Measurements from ENCODE around the gene RTN4RL1. TPM values are rescaled to one million over a fixed set of nuclear protein-coding genes. Genes with fewer than 3 reads are reported as not detected.
A peak's percentile ranks its signal among the peaks of the same experiment; 100 is the strongest.

Gene RTN4RL1
- total and polyA plus RNA-seq, 11 donors, result 1.7 to 4.9 (median 2.7) TPM

DNA sequence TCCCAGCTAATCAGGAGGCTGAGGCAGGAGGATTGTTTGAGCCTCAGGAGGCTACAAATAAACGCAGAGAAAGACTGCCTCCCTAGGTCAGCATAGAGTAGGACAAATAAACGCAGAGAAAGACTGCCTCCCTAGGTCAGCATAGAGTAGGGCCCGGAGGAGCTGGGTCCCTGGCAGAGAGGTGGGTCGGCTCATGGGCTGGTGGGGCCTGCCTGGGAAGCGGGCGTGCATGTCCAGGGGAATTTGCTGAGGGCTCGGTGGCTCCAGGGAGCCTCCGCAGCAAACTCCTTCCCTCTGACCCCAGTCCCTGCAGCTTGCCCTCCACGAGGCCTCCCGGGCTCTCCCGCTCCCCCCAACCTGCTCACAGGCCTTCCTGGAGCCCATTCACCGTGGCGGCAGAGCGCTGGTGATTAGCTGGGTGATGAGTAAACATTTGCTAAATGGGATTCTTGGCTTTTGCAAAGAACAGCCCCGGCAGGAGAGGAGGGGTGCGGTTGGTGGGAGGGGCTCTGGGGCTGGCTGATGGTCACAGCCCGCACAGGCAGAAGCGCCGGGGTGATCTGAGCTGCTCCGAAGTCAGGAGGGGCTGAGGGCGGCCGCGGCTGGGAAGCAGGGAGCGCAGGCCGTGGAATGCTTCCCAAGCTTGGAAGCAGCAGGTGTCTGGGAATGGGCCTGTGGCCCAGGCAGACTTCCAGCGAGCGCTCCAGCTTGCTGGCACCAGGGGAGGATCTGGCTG lies 93.1 kb downstream of the RTN4RL1 start:
- no peak overlapping the region for H3K4me3 ChIP-seq
- H3K27me3 ChIP-seq, result no peaks in the 10 kb centered on the region

DNA sequence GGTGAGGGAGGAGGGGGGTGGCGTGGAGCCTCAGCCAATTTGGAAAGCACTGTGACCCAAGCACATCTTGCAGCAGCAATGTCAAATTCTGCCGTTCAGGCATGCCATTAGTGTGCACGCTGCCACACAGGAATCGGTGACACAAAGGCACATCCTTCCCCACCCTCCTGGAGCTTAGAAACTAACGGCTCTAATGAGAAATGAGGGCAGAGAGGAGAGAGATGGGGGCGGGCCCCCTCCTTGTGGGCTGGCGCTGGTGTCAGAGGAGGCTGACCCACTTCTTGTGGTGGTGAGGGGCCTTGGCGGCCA lies 94.8 kb downstream of the RTN4RL1 start:
- Histone ChIP-seq H3K36me3 (no peaks in the 10 kb centered on the region), H3K4me1 (peaks cover 0 to 28% (median 3%) of the 10 kb centered on the region in 12 donors), H3K27ac (no peak overlapping the region), H3K9me3 (no peaks in the 10 kb centered on the region), H3K27me3 (no peaks in the 10 kb centered on the region), H3K4me3 (no peak overlapping the region)
- intact Hi-C loops (cut with DNase I), result no loop called here
- WGBS, 4 donors, result 51 to 67% (median 53%) methylated on average over 7 to 8 of the region's 8 CpGs
- ATAC-seq, result no peak
- DNase-seq, result no peak
- TF ChIP-seq, protein P1, sequence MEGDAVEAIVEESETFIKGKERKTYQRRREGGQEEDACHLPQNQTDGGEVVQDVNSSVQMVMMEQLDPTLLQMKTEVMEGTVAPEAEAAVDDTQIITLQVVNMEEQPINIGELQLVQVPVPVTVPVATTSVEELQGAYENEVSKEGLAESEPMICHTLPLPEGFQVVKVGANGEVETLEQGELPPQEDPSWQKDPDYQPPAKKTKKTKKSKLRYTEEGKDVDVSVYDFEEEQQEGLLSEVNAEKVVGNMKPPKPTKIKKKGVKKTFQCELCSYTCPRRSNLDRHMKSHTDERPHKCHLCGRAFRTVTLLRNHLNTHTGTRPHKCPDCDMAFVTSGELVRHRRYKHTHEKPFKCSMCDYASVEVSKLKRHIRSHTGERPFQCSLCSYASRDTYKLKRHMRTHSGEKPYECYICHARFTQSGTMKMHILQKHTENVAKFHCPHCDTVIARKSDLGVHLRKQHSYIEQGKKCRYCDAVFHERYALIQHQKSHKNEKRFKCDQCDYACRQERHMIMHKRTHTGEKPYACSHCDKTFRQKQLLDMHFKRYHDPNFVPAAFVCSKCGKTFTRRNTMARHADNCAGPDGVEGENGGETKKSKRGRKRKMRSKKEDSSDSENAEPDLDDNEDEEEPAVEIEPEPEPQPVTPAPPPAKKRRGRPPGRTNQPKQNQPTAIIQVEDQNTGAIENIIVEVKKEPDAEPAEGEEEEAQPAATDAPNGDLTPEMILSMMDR (IDR thresholded peaks at IDR 0.05), result no peak
- TF ChIP-seq POLR2A (IDR thresholded peaks at IDR 0.05), result no peak

More for the DNA sequence above, 93.1 kb downstream of the RTN4RL1 start:
- ATAC-seq (peak; percentile 7 to 47 (median 39)), DNase-seq (peak in 4 of 5 donors; percentile 35 to 74 (median 52))
- Histone ChIP-seq H3K4me1 (peaks cover 0 to 28% (median 3%) of the 10 kb centered on the region in 12 donors), H3K36me3 (peaks cover 0 to 4% (median 0%) of the 10 kb centered on the region in 9 donors), H3K9me3 (no peaks in the 10 kb centered on the region), H3K27ac (peak overlapping the region in 6 of 12 donors; percentile 22 to 64 (median 58))
- no peak for TF ChIP-seq POLR2A (IDR thresholded peaks at IDR 0.05)
- TF ChIP-seq, protein P1 (IDR thresholded peaks at IDR 0.05), result no peak
- intact Hi-C loops (cut with DNase I), result no loop called here
- 41 to 57% (median 48%) methylated on average over 16 to 27 of the region's 27 CpGs for whole genome bisulfite sequencing, 4 donors

DNA sequence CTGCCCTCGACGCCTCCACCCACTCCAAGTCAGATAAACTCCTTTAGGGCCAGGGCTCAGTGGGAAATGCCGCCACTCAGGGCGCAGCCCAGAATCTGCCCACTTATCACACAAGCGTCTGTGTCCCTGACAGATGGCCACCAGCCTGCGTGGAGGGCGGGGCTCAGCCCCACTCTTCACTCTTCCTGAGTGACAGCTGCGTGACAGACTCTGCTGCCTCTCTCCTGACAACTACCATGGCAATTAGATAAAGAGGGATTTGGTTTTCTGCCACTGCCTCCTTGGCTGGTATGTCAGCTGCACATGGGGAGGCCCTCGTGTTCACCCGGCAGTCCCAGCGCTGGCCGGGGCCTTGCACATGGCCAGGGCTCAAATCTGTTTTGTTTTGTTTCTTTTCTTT lies 96.2 kb downstream of the RTN4RL1 start:
- peak overlapping the region in 1 of 12 donors; percentile 22 for H3K27ac ChIP-seq

DNA sequence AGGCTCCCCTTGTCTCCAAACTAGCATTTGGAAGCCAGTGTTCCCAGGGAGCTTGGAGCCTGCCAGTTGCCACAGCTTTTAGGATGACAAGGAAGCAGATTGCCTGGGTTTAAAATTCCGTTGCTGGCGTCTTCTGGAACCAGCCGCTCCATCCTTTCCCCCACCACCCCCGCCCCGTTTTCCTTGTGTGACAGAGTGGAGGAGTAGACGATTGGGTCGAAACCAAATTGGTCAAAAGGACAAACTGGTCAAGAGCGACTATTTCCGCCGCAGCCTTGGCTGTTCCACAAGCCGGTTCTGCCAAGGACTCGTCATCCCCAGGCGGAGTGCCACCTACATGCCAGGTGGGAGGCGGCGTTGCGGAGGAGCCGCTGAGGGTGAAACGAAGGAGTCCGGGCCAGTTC lies 104.2 kb downstream of the RTN4RL1 start:
- Histone ChIP-seq H3K36me3 (no peaks in the 10 kb centered on the region), H3K27me3 (no peaks in the 10 kb centered on the region), H3K4me3 (no peak overlapping the region), H3K9me3 (no peaks in the 10 kb centered on the region), H3K4me1 (no peaks in the 10 kb centered on the region), H3K27ac (no peak overlapping the region)
- DNase-seq, result no peak
- WGBS, 4 donors, result 82 to 88% (median 86%) methylated on average over 19 of the region's 19 CpGs
- intact Hi-C loops (cut with DNase I), result no loop called here
- no peak for TF ChIP-seq POLR2A (IDR thresholded peaks at IDR 0.05)
- TF ChIP-seq, protein P1 (IDR thresholded peaks at IDR 0.05), result no peak
- ATAC-seq, result no peak

More for the DNA sequence above, 96.2 kb downstream of the RTN4RL1 start:
- Histone ChIP-seq H3K4me3 (no peak overlapping the region), H3K4me1 (peaks cover 0 to 28% (median 3%) of the 10 kb centered on the region in 12 donors), H3K9me3 (no peaks in the 10 kb centered on the region), H3K27me3 (no peaks in the 10 kb centered on the region), H3K36me3 (no peaks in the 10 kb centered on the region)
- WGBS, 4 donors, result 12 to 25% (median 24%) methylated on average over 7 to 12 of the region's 12 CpGs
- intact Hi-C loops (cut with DNase I), result no loop called here
- DNase-seq, result peak; percentile 66 to 85 (median 77)
- peak; percentile 88 to 93 (median 91) for ATAC-seq
- TF ChIP-seq, protein P1 (IDR thresholded peaks at IDR 0.05), result no peak
- TF ChIP-seq POLR2A (IDR thresholded peaks at IDR 0.05), result no peak

Data from heart left ventricle (tissue), 16 donors.